Fibroblast of mammary gland (primary cell): ENCODE data around the gene TMEM92.
"Not testable (repeated sequence)": the region's sequence is repeated elsewhere in the genome, so short reads cannot be mapped to it uniquely, and the experiment has no call there.

Experiments used
- DNase-seq: peaks from one replicate; pipeline ENCODE4 v3.0.0-alpha.2; 2010; ENCODE audit warnings: low read depth
- H3K4me3 ChIP-seq: 2 replicates; pipeline ENCODE4 v1.5.1; 2011; ENCODE audit warnings: low read depth, mild to moderate bottlenecking, low read length, moderate library complexity; ENCODE audit not compliant: control insufficient read depth
- TF ChIP-seq, protein P1 (sequence below): conservative IDR thresholded peaks from 2 replicates; pipeline ENCODE4 v1.5.1; 2011; ENCODE audit warnings: low read depth, low read length, inconsistent platforms; ENCODE audit not compliant: control insufficient read depth, insufficient read depth

Gene TMEM92

DNA sequence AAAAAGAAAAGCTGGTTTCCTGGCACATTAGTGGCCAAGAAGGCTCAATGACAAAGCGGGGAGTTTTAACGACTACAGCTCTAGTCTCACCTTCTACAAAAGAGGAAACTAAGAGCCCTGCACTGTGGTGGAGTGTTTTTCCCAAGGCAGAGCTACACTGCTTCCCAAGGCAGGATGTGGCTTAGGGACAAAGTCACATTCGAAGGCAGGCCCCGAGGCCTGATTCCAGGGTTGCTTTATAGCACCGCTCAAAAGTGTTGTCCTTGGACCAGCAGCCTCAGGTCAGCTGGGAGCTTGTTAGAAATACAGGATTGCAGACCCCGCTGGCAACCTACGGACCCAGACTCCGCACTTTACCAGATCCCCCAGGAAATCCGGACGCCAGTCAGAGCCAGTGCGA, 23.8 kb downstream of the TMEM92 start:
- H3K4me3 ChIP-seq, result no peak overlapping the region
- DNase-seq, result no peak
- TF ChIP-seq, protein P1, sequence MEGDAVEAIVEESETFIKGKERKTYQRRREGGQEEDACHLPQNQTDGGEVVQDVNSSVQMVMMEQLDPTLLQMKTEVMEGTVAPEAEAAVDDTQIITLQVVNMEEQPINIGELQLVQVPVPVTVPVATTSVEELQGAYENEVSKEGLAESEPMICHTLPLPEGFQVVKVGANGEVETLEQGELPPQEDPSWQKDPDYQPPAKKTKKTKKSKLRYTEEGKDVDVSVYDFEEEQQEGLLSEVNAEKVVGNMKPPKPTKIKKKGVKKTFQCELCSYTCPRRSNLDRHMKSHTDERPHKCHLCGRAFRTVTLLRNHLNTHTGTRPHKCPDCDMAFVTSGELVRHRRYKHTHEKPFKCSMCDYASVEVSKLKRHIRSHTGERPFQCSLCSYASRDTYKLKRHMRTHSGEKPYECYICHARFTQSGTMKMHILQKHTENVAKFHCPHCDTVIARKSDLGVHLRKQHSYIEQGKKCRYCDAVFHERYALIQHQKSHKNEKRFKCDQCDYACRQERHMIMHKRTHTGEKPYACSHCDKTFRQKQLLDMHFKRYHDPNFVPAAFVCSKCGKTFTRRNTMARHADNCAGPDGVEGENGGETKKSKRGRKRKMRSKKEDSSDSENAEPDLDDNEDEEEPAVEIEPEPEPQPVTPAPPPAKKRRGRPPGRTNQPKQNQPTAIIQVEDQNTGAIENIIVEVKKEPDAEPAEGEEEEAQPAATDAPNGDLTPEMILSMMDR, result no peak

- TF ChIP-seq, protein P1, result no peak
- DNase-seq, result no peak
- no peak overlapping the region for H3K4me3 ChIP-seq
Observed at GRCh38 chr17:50299776-50300175, 25.5 kb downstream of the TMEM92 start.

GRCh38 chr17:50300824-50301223, 26.6 kb downstream of the TMEM92 start:
- not testable (repeated sequence) for DNase-seq, H3K4me3 ChIP-seq

- no peak for DNase-seq
- TF ChIP-seq, protein P1, result no peak
- no peak overlapping the region for H3K4me3 ChIP-seq
Observed at GRCh38 chr17:50301891-50302584, 27.8 kb downstream of the TMEM92 start.

- DNase-seq, result no peak
- TF ChIP-seq, protein P1, result no peak
- no peak overlapping the region for H3K4me3 ChIP-seq
Observed at GRCh38 chr17:50303051-50303450, 28.8 kb downstream of the TMEM92 start.

DNA sequence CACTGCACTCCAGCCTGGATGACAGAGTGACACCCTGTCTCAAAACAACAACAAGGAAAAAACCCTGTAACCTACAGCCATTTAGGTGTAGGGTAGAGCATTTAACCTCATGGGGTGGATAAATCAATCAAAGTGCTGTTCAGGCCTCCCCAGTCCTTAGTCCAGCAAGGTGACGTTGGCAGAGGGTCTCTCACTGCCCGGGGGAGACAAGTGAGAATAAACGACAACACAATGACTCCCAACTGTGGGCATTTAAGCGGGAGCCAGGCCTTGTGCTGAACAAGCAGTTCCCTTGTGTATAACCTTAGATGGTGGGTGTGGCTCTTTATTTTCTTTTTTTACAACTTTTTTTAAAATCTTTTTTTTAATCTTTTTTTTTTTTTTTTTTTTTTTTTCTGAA, 29.3 kb downstream of the TMEM92 start:
- no peak for DNase-seq
- no peak overlapping the region for H3K4me3 ChIP-seq
- TF ChIP-seq, protein P1, result no peak

DNA sequence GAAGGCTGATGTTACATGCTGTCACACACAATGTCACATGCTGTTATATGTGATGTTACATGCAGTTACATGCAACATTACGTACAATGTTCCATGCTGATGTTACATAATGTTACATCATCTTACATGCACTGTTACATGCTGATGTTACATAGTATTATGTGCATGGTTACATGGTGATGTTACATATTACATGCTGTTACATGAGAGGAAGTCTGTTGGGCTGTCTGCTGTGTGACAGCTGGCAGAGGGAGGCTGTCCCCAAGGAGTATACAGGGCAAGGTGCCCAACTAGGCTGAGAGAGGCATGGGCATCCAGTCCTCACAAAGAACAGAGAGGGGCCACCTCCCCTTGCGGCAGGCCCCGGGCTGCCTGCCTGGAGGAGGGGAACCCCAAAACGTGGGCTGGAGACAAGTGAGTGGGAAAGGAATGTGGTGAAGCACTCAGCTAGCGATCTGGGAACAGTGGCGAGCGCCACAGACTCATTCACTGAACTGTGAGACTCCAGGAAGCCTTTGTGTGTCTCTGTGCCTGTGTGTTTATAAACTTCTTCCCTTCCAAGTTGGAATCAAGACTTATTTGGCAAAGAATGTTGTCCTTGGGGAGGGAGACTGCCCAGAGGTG, 30.6 kb downstream of the TMEM92 start:
- TF ChIP-seq, protein P1, result no peak
- DNase-seq, result no peak
- no peak overlapping the region for H3K4me3 ChIP-seq
